Adrenal gland (tissue), 5 donors: ENCODE results near the gene CDH20.

Source experiments
- POLR2A ChIP-seq, 2 donors: fragments of 450-650 bp; IDR thresholded peaks; one replicate each; pipeline ENCODE4 v1.6.1; 2017; ENCODE audit warnings: antibody characterized with exemption in 2 of 2, mild to moderate bottlenecking in 2 of 2, moderate library complexity in 1 of 2
- TF ChIP-seq, protein P1 (sequence below), 6 experiments: fragments of 450-650 bp in 4 of 6; fragments of 200-600 bp in 2 of 6; sonication (generic) in 1 of 6; IDR thresholded peaks; 1 replicate in 5 of 6; 2 replicates in 1 of 6; pipeline versions ENCODE4 v1.5.1 to v1.8.0; 2016 to 2021; ENCODE audit warnings: antibody characterized with exemption in 6 of 6, mild to moderate bottlenecking in 2 of 6, moderate library complexity in 1 of 6
- donor health status: DM: no; HTN: no; CAD: no.

DNA sequence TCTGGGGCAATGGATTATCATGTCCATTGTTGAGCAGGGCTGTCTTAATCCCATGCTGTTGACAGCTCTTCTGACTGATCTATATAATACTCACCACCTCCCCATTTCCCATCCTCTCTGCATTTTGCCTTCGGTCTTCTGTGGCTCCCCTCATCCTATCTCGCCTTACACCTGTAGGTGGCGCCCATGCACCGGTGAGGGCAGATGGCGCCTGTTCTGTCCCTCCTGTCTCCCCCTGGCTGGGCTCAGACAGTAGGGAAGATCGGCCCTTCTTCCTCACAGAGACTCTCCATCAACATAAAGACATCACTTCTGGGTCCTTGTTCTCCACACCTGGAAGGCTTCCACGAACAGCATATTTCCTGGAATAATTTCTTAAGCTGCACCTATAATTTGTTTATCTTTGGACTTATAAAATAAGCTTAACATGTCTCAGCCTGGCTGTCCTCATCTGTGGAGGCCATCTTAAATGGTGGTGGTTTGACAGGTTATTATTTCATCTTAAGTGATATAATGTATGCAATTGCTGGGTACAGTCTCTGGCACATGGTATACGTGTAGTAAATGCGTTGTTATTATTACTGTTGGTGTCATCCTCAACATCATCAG is 10.9 kb upstream of the CDH20 start:
- TF ChIP-seq, protein P1, sequence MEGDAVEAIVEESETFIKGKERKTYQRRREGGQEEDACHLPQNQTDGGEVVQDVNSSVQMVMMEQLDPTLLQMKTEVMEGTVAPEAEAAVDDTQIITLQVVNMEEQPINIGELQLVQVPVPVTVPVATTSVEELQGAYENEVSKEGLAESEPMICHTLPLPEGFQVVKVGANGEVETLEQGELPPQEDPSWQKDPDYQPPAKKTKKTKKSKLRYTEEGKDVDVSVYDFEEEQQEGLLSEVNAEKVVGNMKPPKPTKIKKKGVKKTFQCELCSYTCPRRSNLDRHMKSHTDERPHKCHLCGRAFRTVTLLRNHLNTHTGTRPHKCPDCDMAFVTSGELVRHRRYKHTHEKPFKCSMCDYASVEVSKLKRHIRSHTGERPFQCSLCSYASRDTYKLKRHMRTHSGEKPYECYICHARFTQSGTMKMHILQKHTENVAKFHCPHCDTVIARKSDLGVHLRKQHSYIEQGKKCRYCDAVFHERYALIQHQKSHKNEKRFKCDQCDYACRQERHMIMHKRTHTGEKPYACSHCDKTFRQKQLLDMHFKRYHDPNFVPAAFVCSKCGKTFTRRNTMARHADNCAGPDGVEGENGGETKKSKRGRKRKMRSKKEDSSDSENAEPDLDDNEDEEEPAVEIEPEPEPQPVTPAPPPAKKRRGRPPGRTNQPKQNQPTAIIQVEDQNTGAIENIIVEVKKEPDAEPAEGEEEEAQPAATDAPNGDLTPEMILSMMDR (IDR thresholded peaks at IDR 0.05), result peak; percentile 52 to 73 (median 66)
- TF ChIP-seq POLR2A (IDR thresholded peaks at IDR 0.05), result no peak
